H1 (cell line): Measurements from ENCODE around the gene CANX. TPM values are rescaled to one million over a fixed set of nuclear protein-coding genes. Genes with fewer than 3 reads are reported as not detected.

Source experiments
- CTCF ChIA-PET: fragments of 300-600 bp; sonication (Branson Sonifier 250); formaldehyde crosslinking; loops from one replicate; lab custom pipeline; 2021; ENCODE audit not compliant: partially characterized antibody; lab: Charles Lee
- POLR2A ChIA-PET: fragments of 300-600 bp; sonication (Branson Sonifier 250); formaldehyde crosslinking; loops from one replicate; lab custom pipeline; 2021; ENCODE audit warnings: inconsistent platforms; ENCODE audit not compliant: partially characterized antibody; lab: Charles Lee
- DNase-seq, 2 experiments: peaks; one replicate each; pipeline versions ENCODE4 v3.0.0 to v3.0.0-alpha.2; 2010 to 2022; ENCODE audit warnings: low spot score in 2 of 2, low read depth in 1 of 2, mixed read lengths in 1 of 2
- FAIRE-seq: peaks from 2 replicates; lab custom pipeline; 2011; peaks lifted over from hg19 to GRCh38; lab: Jason Lieb, UNC
- H2AFZ ChIP-seq: 2 replicates; pipeline ENCODE4 v1.8.1; 2012; ENCODE audit warnings: low read length, inconsistent platforms
- H2AK5ac ChIP-seq: 2 replicates; pipeline ENCODE4 v1.6.1; 2013; ENCODE audit warnings: low read depth, low read length
- H2BK120ac ChIP-seq: replicated peaks from 2 replicates; pipeline ENCODE3; 2013; ENCODE audit warnings: low read depth, low read length, inconsistent platforms
- H2BK12ac ChIP-seq: 2 replicates; pipeline ENCODE4 v1.6.1; 2013; ENCODE audit warnings: low read depth, low read length
- H2BK15ac ChIP-seq: 2 replicates; pipeline ENCODE4 v1.6.1; 2013; ENCODE audit warnings: low read length
- H2BK20ac ChIP-seq: 2 replicates; pipeline ENCODE4 v1.6.1; 2013; ENCODE audit warnings: low read length
- H2BK5ac ChIP-seq: 2 replicates; pipeline ENCODE4 v1.6.1; 2013; ENCODE audit warnings: low read depth, low read length
- H3K14ac ChIP-seq: 2 replicates; pipeline ENCODE4 v1.6.1; 2013; ENCODE audit warnings: inconsistent platforms; ENCODE audit not compliant: insufficient read length
- H3K18ac ChIP-seq: 2 replicates; pipeline ENCODE4 v1.6.1; 2013; ENCODE audit warnings: low read length; ENCODE audit errors: extremely low read depth
- H3K23ac ChIP-seq: 2 replicates; pipeline ENCODE4 v1.6.1; 2013; ENCODE audit warnings: inconsistent platforms; ENCODE audit not compliant: insufficient read length
- H3K23me2 ChIP-seq: 2 replicates; pipeline ENCODE4 v1.6.1; 2013; ENCODE audit warnings: low read depth, low read length
- H3K27ac ChIP-seq: 2 replicates; pipeline ENCODE4 v1.6.1; 2011; ENCODE audit warnings: low read depth, low read length, inconsistent platforms
- H3K27me3 ChIP-seq, 4 experiments: replicated peaks in 1 of 4; 1 replicate in 1 of 4; 2 replicates in 3 of 4; pipeline versions ENCODE4 v1.6.1 to v1.8.1; 2011 to 2013; ENCODE audit warnings: low read length in 3 of 4, mild to moderate bottlenecking in 3 of 4, inconsistent platforms in 2 of 4, mixed read lengths in 2 of 4, moderate library complexity in 1 of 4; ENCODE audit not compliant: control insufficient read depth in 3 of 4, insufficient read depth in 3 of 4; ENCODE audit errors: extremely low read depth in 1 of 4
- H3K36me3 ChIP-seq, 4 experiments: 2 replicates each; pipeline versions ENCODE4 v1.6.1 to v1.8.1; 2011 to 2013; ENCODE audit warnings: mild to moderate bottlenecking in 4 of 4, low read length in 3 of 4, moderate library complexity in 2 of 4, control low read depth in 1 of 4, inconsistent platforms in 1 of 4; ENCODE audit not compliant: insufficient read depth in 4 of 4, control insufficient read depth in 2 of 4
- H3K4ac ChIP-seq: replicated peaks from 2 replicates; pipeline ENCODE3; 2013; ENCODE audit warnings: low read length, low read depth, mixed read lengths, inconsistent platforms; ENCODE audit not compliant: insufficient read length
- H3K4me1 ChIP-seq, 4 experiments: replicated peaks in 1 of 4; 1 replicate in 1 of 4; 2 replicates in 3 of 4; pipeline versions ENCODE4 v1.6.1 to v1.8.1; 2011 to 2013; ENCODE audit warnings: low read length in 3 of 4, inconsistent platforms in 2 of 4, mixed read lengths in 1 of 4; ENCODE audit not compliant: insufficient read depth in 4 of 4, control insufficient read depth in 3 of 4
- H3K4me2 ChIP-seq, 2 experiments: 2 replicates each; pipeline versions ENCODE4 v1.6.1 to v1.8.1; 2011 to 2013; ENCODE audit warnings: low read depth in 2 of 2, low read length in 2 of 2, control low read depth in 1 of 2, inconsistent platforms in 1 of 2, mild to moderate bottlenecking in 1 of 2; ENCODE audit not compliant: insufficient read depth in 1 of 2
- H3K4me3 ChIP-seq, 4 experiments: fragments of 200-600, 300-600 bp in 1 of 4; sonication (generic), shearing (Covaris generic), sonication (Bioruptor Twin) in 1 of 4; 2 replicates each; pipeline versions ENCODE4 v1.5.1 to v1.8.1; 2011 to 2016; ENCODE audit warnings: low read length in 4 of 4, low read depth in 3 of 4, control low read depth in 2 of 4, inconsistent platforms in 2 of 4, mild to moderate bottlenecking in 2 of 4, mixed read lengths in 1 of 4, moderate library complexity in 1 of 4; ENCODE audit not compliant: insufficient read depth in 2 of 4; ENCODE audit errors: extremely low read depth in 1 of 4
- H3K56ac ChIP-seq: replicated peaks from 2 replicates; pipeline ENCODE3; 2013; ENCODE audit warnings: low read depth, mild to moderate bottlenecking, mixed read lengths, low read length, inconsistent platforms; ENCODE audit not compliant: insufficient read length
- H3K79me1 ChIP-seq: 2 replicates; pipeline ENCODE4 v1.6.1; 2013; ENCODE audit warnings: low read depth, low read length, control low read depth
- H3K79me2 ChIP-seq, 2 experiments: 2 replicates each; pipeline versions ENCODE4 v1.6.1 to v1.8.1; 2012 to 2013; ENCODE audit warnings: low read length in 2 of 2, mild to moderate bottlenecking in 2 of 2, inconsistent platforms in 1 of 2; ENCODE audit not compliant: insufficient read depth in 2 of 2, control insufficient read depth in 1 of 2
- H3K9ac ChIP-seq, 4 experiments: replicated peaks in 1 of 4; 1 replicate in 1 of 4; 2 replicates in 3 of 4; pipeline versions ENCODE4 v1.6.1 to v1.8.1; 2011 to 2013; ENCODE audit warnings: low read depth in 3 of 4, low read length in 3 of 4, control low read depth in 2 of 4, mild to moderate bottlenecking in 2 of 4, moderate library complexity in 2 of 4, inconsistent platforms in 1 of 4; ENCODE audit errors: extremely low read depth in 1 of 4
- H3K9me3 ChIP-seq, 2 experiments: 2 replicates each; pipeline versions ENCODE4 v1.6.1 to v1.8.1; 2012 to 2013; ENCODE audit warnings: mild to moderate bottlenecking in 2 of 2, moderate library complexity in 2 of 2, control low read depth in 1 of 2, inconsistent platforms in 1 of 2, low read depth in 1 of 2, low read length in 1 of 2, mixed read lengths in 1 of 2; ENCODE audit not compliant: insufficient read depth in 2 of 2
- H4K20me1 ChIP-seq, 2 experiments: replicated peaks in 1 of 2; 2 replicates each; pipeline versions ENCODE3 to v1.8.1; 2011 to 2013; ENCODE audit warnings: inconsistent platforms in 2 of 2, low read length in 2 of 2, mild to moderate bottlenecking in 1 of 2; ENCODE audit not compliant: insufficient read depth in 2 of 2, control insufficient read depth in 1 of 2
- H4K5ac ChIP-seq: 2 replicates; pipeline ENCODE4 v1.6.1; 2013; ENCODE audit warnings: low read length, low read depth, mixed read lengths, inconsistent platforms; ENCODE audit not compliant: insufficient read length
- H4K8ac ChIP-seq: 2 replicates; pipeline ENCODE4 v1.8.0; 2013; ENCODE audit warnings: mild to moderate bottlenecking, moderate library complexity, low read length, inconsistent platforms; ENCODE audit not compliant: insufficient read depth; ENCODE audit errors: extremely low read depth
- H4K91ac ChIP-seq: replicated peaks from 2 replicates; pipeline ENCODE3; 2013; ENCODE audit warnings: low read length, mixed read lengths, inconsistent platforms; ENCODE audit not compliant: insufficient read length
- CREB1 ChIP-seq: IDR thresholded peaks from 2 replicates; pipeline ENCODE4 v1.6.1; 2012; ENCODE audit warnings: inconsistent platforms
- EP300 ChIP-seq, 2 experiments: IDR thresholded peaks; 1 replicate in 1 of 2; 2 replicates in 1 of 2; pipeline ENCODE4 v1.6.1; 2011 to 2012; ENCODE audit warnings: low read depth in 2 of 2, low read length in 2 of 2, mild to moderate bottlenecking in 2 of 2, borderline replicate concordance in 1 of 2, inconsistent platforms in 1 of 2, moderate library complexity in 1 of 2
- FOSL1 ChIP-seq: IDR thresholded peaks from 2 replicates; pipeline ENCODE4 v1.6.1; 2011; ENCODE audit warnings: mild to moderate bottlenecking, low read depth, low read length, moderate library complexity; ENCODE audit not compliant: insufficient read depth
- JUND ChIP-seq: IDR thresholded peaks from 2 replicates; pipeline ENCODE4 v1.6.1; 2011; ENCODE audit warnings: mild to moderate bottlenecking, improper control_type of control experiment, low read length
- KDM5A ChIP-seq: fragments of 200-600 bp; IDR thresholded peaks from 2 replicates; pipeline ENCODE4 v1.7.1; 2012; ENCODE audit warnings: mild to moderate bottlenecking, low read length, inconsistent platforms, mixed read lengths
- NRF1 ChIP-seq: IDR thresholded peaks from 2 replicates; pipeline ENCODE4 v1.6.1; 2011; ENCODE audit warnings: mild to moderate bottlenecking, low read depth, low read length, improper control_type of control experiment
- PHF8 ChIP-seq: fragments of 200-600 bp; sonication (generic); conservative IDR thresholded peaks from 2 replicates; pipeline ENCODE4 v1.7.1; 2012; ENCODE audit warnings: low read depth, mild to moderate bottlenecking, inconsistent platforms, low read length, moderate library complexity
- POLR2AphosphoS5 ChIP-seq: IDR thresholded peaks from 2 replicates; pipeline ENCODE4 v1.6.1; 2011; ENCODE audit warnings: low read depth, low read length
- RNF2 ChIP-seq: fragments of 200-900, 300-1000 bp; sonication (generic); IDR thresholded peaks from 2 replicates; pipeline ENCODE4 v1.7.1; 2016; ENCODE audit warnings: borderline replicate concordance, low read depth, mild to moderate bottlenecking, antibody characterized with exemption, low read length; ENCODE audit not compliant: poor library complexity, severe bottlenecking; ENCODE audit errors: missing control alignments
- SIRT6 ChIP-seq: IDR thresholded peaks from one replicate; pipeline ENCODE4 v1.7.1; 2012; ENCODE audit warnings: low read length, inconsistent platforms
- WGBS, 2 experiments: shearing (Covaris generic) in 1 of 2; methylation state at CpG; one replicate each; pipeline versions ENCODE4 v1.1.6 to v1.1.7; 2013 to 2015; ENCODE audit warnings: low lambda C conversion rate in 2 of 2, mixed read lengths in 2 of 2, inconsistent platforms in 1 of 2, low coverage in 1 of 2, missing lambda C conversion rate in 1 of 2; ENCODE audit not compliant: insufficient replicate concordance in 2 of 2, insufficient coverage in 1 of 2, insufficient read length in 1 of 2; ENCODE audit errors: extremely low coverage in 1 of 2, missing lambda C conversion rate in 1 of 2; 5-methylcytosine and 5-hydroxymethylcytosine counted together
- polyA plus RNA-seq, 7 experiments: library from polyadenylated mRNA; depleted of rRNA in 3 of 7; stranded (reverse) in 5 of 7; unstranded in 2 of 7; fragments of >200 nt in 5 of 7; fragments of 200-250 nt in 2 of 7; gene quantifications; 1 replicate in 5 of 7; 2 replicates in 1 of 7; 4 replicates in 1 of 7; pipeline versions ENCODE4 v1.2.1 to v1.2.3, GENCODE V29; 2011 to 2013; ENCODE audit warnings: missing spikeins in 2 of 7, mixed read lengths in 2 of 7
- total RNA-seq: library from RNA; stranded (reverse); fragmentation: NEBNext Ultra II Directional; extraction: Animal tissue kit (Norgen Biotek cat#: 25700); gene quantifications from 2 replicates; pipeline ENCODE4 v1.2.1, GENCODE V29; 2021
- TF ChIP-seq, protein P1 (sequence below): IDR thresholded peaks from 2 replicates; pipeline ENCODE4 v1.6.1; 2011; ENCODE audit warnings: low read length, improper control_type of control experiment

CANX gene
- total and polyA plus RNA-seq, 2 of the 8 experiments (the other 6 are each of a cell fraction or from before 2014, with no cell fraction given), result 136 to 691 TPM

DNA sequence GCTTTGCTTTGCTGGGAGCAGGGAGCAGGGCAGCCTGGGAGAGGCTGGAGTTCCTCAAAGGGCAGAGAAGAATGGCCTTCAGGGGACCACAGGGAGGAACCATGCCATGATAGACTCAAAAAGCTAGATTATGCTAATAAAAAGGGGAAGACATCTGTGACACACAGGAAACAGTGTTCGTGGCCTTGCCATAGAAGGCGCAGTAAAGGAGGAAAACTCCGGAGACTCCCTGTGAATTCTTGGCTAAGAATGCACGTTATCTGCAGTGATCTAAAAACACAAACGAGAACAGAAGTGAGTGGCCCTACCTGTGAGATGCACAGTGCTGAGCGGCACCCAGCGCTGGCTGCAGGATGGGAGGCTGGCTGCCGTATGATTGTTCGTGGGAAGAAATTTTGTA is 79.1 kb downstream of the CANX start:
- no peaks in the 10 kb centered on the region for H3K9me3 ChIP-seq
- no peak overlapping the region for H2AK5ac ChIP-seq
- DNase-seq (no peak), FAIRE-seq (no peak)
- no peaks in the 10 kb centered on the region for H3K79me2 ChIP-seq
- no peaks in the 10 kb centered on the region for H3K27me3 ChIP-seq
- no peak overlapping the region for H4K91ac ChIP-seq
- no peaks in the 10 kb centered on the region; the same call in 1 of the 2 replicates for H3K79me1 ChIP-seq
- H4K20me1 ChIP-seq, result peaks cover 0 to 2% of the 10 kb centered on the region in 2 experiments
- H2BK5ac ChIP-seq, result no peak overlapping the region
- no peak overlapping the region for H4K5ac ChIP-seq
- H3K23ac ChIP-seq, result no peak overlapping the region
- H3K36me3 ChIP-seq, result peaks cover 11 to 36% (median 29%) of the 10 kb centered on the region in 4 experiments; a peak in 6 of 8 replicates
- 87% methylated on average over 9 of the region's 9 CpGs; no CpG with 5 or more reads in 1 of the 2 experiments for WGBS, 2 experiments
- H3K4me1 ChIP-seq, result no peaks in the 10 kb centered on the region
- H3K4me3 ChIP-seq, result no peak overlapping the region
- no peak overlapping the region for H2AFZ ChIP-seq
- no peak overlapping the region for H3K56ac ChIP-seq
- no peak overlapping the region for H3K9ac ChIP-seq
- no peak overlapping the region for H2BK12ac ChIP-seq
- ChIA-PET POLR2A (interaction anchor here (0.7 to 2.2 kb wide), 6 partner anchors 10 to 1570 kb away, joined by 3 to 10 read pairs (median 3); no protein-coding TSS in a partner anchor), CTCF (interaction anchor here (0.7 to 6.7 kb wide), 7 partner anchors 10 to 45 kb away, joined by 3 to 53 read pairs (median 6); partner anchors contain the start of genes LTC4S and MAML1)
- no peaks in the 10 kb centered on the region for H3K23me2 ChIP-seq
- no peak overlapping the region for H4K8ac ChIP-seq
- H3K27ac ChIP-seq, result no peak overlapping the region
- no peak overlapping the region for H3K4me2 ChIP-seq
- H2BK15ac ChIP-seq, result no peak overlapping the region
- H3K14ac ChIP-seq, result no peak overlapping the region
- H3K18ac ChIP-seq, result no peak overlapping the region
- no peak overlapping the region for H2BK20ac ChIP-seq
- H3K4ac ChIP-seq, result no peak overlapping the region
- no peak overlapping the region for H2BK120ac ChIP-seq
- TF ChIP-seq CREB1 (no peak), EP300 (IDR thresholded peaks at IDR 0.05; ENCODE audit: borderline replicate concordance in 1 of 2, low read depth in 2 of 2, low read length in 2 of 2) (no peak), POLR2AphosphoS5 (no peak), PHF8 (no peak), KDM5A (no peak), JUND (no peak), FOSL1 (no peak), NRF1 (no peak), SIRT6 (no peak), RNF2 (no peak)
- TF ChIP-seq, protein P1, sequence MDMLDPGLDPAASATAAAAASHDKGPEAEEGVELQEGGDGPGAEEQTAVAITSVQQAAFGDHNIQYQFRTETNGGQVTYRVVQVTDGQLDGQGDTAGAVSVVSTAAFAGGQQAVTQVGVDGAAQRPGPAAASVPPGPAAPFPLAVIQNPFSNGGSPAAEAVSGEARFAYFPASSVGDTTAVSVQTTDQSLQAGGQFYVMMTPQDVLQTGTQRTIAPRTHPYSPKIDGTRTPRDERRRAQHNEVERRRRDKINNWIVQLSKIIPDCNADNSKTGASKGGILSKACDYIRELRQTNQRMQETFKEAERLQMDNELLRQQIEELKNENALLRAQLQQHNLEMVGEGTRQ, result no peak
